ENCODE data around the gene ASF1B.

The ASF1B gene

GRCh38 chr19:14081797-14082674 is 54.4 kb downstream of the ASF1B start:
- no peak for FAIRE-seq

GRCh38 chr19:14080887-14081796 is 55.2 kb downstream of the ASF1B start:
- peak; percentile 99 for FAIRE-seq

GRCh38 chr19:14078411-14078810 is 58.0 kb downstream of the ASF1B start:
- FAIRE-seq, result no peak

- FAIRE-seq, result no peak
Measured at GRCh38 chr19:14073925-14074838, 62.2 kb downstream of the ASF1B start.

GRCh38 chr19:14073261-14073924 is 63.0 kb downstream of the ASF1B start:
- no peak for FAIRE-seq

GRCh38 chr19:14072535-14073260 is 63.7 kb downstream of the ASF1B start, which contains the start of gene MISP3:
Gene MISP3, plus strand, starts transcription at chr19:14072786. Its CDS starts 524 bp downstream, at chr19:14073310.
- no peak for FAIRE-seq

GRCh38 chr19:14070268-14071050 is 65.9 kb downstream of the ASF1B start:
- no peak for FAIRE-seq
